Epidermal melanocyte (primary cell): Measurements from ENCODE around the gene BRMS1.

Experiments
- DNase-seq: peaks from one replicate; pipeline ENCODE4 v3.0.0; 2011; ENCODE audit warnings: low spot score; ENCODE audit not compliant: insufficient read length

Gene BRMS1

DNA sequence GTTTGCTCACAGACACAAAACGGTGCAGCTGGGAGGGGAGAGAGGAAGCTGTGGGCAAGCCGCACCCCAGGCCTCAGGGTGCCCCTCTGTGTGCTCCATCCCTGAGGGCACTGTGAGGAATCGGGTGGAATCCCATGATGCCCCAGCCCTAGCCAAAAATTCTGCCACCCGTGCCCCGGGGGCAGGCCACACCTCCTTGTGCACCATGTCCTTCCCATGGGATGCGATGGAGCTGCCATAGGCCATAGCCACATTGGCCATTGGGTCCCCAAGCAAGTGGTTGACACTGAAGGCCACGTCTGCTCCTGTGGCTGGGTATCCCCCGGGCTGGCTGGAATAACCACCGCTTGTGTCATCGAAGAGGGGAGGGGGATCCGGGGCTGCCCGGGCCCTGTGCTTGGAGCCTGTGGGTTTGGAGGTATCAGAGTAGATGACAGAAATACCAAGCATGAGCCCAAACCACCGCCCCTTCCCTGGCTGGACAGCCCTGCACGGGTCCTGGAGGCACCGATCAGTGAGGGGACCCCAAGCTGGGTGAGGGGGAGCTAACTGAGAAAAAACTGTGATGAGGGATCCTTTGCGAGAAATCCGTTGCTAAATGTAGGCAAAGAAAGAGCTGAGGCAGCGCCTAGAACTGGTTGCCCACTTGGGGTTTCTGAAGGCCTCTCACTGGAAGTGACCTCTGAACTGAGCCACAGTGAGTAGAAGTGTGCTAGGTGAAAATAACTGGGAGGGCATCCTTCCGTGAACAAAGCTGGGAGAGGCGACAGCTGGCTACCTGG is 56.8 kb downstream of the BRMS1 start:
- peak; percentile 18 for DNase-seq
